ENCODE data around the gene TANGO6. TPM values are rescaled to one million over a fixed set of nuclear protein-coding genes. Genes with fewer than 3 reads are reported as not detected.
"Not testable (repeated sequence)": the region's sequence is repeated elsewhere in the genome, so short reads cannot be mapped to it uniquely, and the experiment has no call there.

Gene TANGO6
- total and polyA plus RNA-seq, 5 experiments from 2014 or later = 12.7 to 34.8 (median 16.1) TPM

GRCh38 chr16:68990172-68990845, 147.0 kb downstream of the TANGO6 start:
- DNase-seq, POLR2A ChIA-PET: not testable (repeated sequence)

GRCh38 chr16:68991075-68991474, 147.7 kb downstream of the TANGO6 start:
- Mint-ChIP-seq H3K9me3 (no peaks in the 10 kb centered on the region), H3K4me1 (peaks cover 0 to 3% (median 0%) of the 10 kb centered on the region in 4 donors), H3K36me3 (peaks cover 0 to 29% (median 11%) of the 10 kb centered on the region in 3 donors), H3K27ac (peak overlapping the region in 1 of 10 donors; percentile 9), H3K4me3 (no peak overlapping the region), H3K27me3 (no peaks in the 10 kb centered on the region)
- ATAC-seq (no peak), DNase-seq (no peak)
- POLR2A ChIA-PET = no interaction called here

More at GRCh38 chr16:68990172-68990845, 147.0 kb downstream of the TANGO6 start:
- Mint-ChIP-seq H3K36me3 (peaks cover 0 to 35% (median 11%) of the 10 kb centered on the region in 3 donors), H3K27ac (peak overlapping the region in 1 of 10 donors; percentile 9)
- ATAC-seq, H3K9me3 Mint-ChIP-seq, H3K4me3 Mint-ChIP-seq, H3K4me1 Mint-ChIP-seq, H3K27me3 Mint-ChIP-seq: not testable (repeated sequence)

DNA sequence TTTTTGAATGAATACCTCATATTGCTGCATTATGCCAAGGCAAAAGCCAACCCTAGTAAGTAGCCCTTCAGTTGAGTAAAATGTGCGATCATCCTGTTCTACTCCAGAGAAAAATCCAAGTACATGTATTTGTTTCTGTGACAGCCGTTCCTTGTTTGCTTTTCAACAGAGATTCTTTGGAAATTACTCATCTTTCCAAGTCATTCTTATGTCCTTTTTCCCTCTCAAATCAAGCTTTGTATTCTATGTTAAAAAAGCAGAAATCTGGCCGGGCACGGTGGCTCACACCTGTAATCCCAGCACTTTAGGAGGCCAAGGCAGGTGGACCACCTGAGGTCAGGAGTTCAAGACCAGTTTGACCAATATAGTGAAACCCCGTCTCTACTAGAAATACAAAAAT, 149.2 kb downstream of the TANGO6 start:
- Mint-ChIP-seq H3K4me1 (peaks cover 0 to 3% (median 0%) of the 10 kb centered on the region in 4 donors), H3K9me3 (no peaks in the 10 kb centered on the region), H3K27ac (no peak overlapping the region), H3K4me3 (no peak overlapping the region), H3K27me3 (no peaks in the 10 kb centered on the region), H3K36me3 (peaks cover 0 to 39% (median 15%) of the 10 kb centered on the region in 3 donors)
- ATAC-seq (no peak), DNase-seq (no peak)
- POLR2A ChIA-PET = interaction anchor here (0.6 kb wide), 2 partner anchors 55 to 523 kb away, joined by 4 to 5 read pairs; no protein-coding TSS in a partner anchor

DNA sequence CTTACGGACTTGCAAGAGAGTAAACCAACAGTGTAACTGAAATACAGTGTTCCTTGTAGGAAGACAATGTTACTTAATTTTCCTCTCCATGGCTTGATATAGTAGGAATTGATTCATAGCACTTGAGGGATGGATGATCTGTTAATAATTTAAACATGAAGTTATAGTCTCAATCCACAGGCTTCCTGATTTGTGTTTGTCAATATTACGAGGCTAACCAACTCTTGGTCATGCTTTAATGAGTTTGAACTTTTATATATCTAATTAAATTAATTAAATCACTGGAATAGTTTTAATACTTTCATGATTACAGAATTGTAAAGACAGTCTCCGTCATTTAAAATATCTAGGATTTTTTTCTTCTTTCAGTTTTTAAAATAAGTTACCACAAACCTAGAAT, 150.1 kb downstream of the TANGO6 start:
- H3K27me3 Mint-ChIP-seq = no peaks in the 10 kb centered on the region
- DNase-seq (no peak), ATAC-seq (no peak)
- H3K4me1 Mint-ChIP-seq = peaks cover 0 to 3% (median 0%) of the 10 kb centered on the region in 4 donors
- H3K4me3 Mint-ChIP-seq = no peak overlapping the region
- no peaks in the 10 kb centered on the region for H3K9me3 Mint-ChIP-seq
- H3K27ac Mint-ChIP-seq = no peak overlapping the region
- peaks cover 0 to 35% (median 11%) of the 10 kb centered on the region in 3 donors for H3K36me3 Mint-ChIP-seq
- POLR2A ChIA-PET = interaction anchor here (0.7 kb wide), 1 partner anchor 10 kb away, joined by 3 read pairs; no protein-coding TSS in a partner anchor

DNA sequence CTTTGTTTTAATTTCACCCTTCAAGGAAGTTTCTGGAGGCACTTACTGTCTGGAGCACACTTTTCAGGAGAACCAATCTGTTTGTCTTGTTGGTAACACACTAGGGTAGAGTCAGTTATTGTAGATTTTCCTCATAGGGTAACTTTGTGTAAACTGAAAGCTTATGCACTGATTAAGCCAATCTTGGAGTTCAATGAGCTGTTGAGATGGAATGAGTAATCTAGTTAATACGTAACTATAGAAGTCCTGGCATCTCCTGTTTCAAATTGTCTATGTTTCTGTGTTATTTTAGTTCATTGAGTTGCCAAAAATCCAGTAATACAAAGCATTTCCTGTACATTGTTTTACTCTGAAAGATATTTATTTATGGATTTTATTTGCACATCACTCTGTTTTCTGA, 150.6 kb downstream of the TANGO6 start:
- POLR2A ChIA-PET = interaction anchor here (0.7 kb wide), 1 partner anchor 10 kb away, joined by 3 read pairs; no protein-coding TSS in a partner anchor

GRCh38 chr16:68994324-68994723, 151.0 kb downstream of the TANGO6 start:
- H3K36me3 Mint-ChIP-seq = peaks cover 0 to 32% (median 14%) of the 10 kb centered on the region in 3 donors
- H3K27me3 Mint-ChIP-seq = no peaks in the 10 kb centered on the region
- H3K27ac Mint-ChIP-seq = no peak overlapping the region
- H3K4me3 Mint-ChIP-seq = no peak overlapping the region
- DNase-seq (no peak), ATAC-seq (no peak)
- H3K9me3 Mint-ChIP-seq = no peaks in the 10 kb centered on the region
- POLR2A ChIA-PET = interaction anchor here (0.7 kb wide), 1 partner anchor 11 kb away, joined by 3 read pairs; no protein-coding TSS in a partner anchor
- peaks cover 0 to 3% (median 0%) of the 10 kb centered on the region in 4 donors for H3K4me1 Mint-ChIP-seq

More for the DNA sequence above, 150.6 kb downstream of the TANGO6 start:
- Mint-ChIP-seq H3K4me1 (peaks cover 0 to 3% (median 0%) of the 10 kb centered on the region in 4 donors), H3K4me3 (no peak overlapping the region), H3K9me3 (no peaks in the 10 kb centered on the region), H3K27me3 (no peaks in the 10 kb centered on the region), H3K36me3 (peaks cover 0 to 35% (median 11%) of the 10 kb centered on the region in 3 donors), H3K27ac (no peak overlapping the region)
- no peak for DNase-seq
- ATAC-seq = no peak

- ATAC-seq = no peak
These were observed 151.7 kb downstream of the TANGO6 start for GRCh38 chr16:68995011-68995504.

DNA sequence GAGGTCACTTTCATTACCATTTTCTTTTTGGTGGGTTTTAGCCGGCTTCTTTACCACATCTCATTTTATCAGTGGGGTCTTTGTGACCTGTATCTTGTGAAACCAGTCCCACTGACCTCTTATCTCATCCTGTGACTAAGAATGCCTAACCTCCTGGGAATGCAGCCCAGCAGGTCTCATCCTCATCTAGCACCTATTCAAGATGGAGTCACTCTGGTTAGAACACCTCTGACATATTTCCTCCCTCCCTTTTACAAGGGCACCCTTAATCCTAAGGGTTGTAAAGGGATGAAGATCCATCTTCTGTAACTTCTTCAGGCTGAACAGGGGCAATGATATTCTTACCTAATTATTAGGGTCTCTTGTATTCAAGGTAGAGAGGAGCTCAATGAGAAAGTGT, 154.2 kb downstream of the TANGO6 start:
- Mint-ChIP-seq H3K27ac (no peak overlapping the region), H3K36me3 (peaks cover 9 to 34% (median 23%) of the 10 kb centered on the region in 3 donors), H3K27me3 (no peaks in the 10 kb centered on the region), H3K4me3 (no peak overlapping the region), H3K9me3 (peaks cover 0 to 10% (median 0%) of the 10 kb centered on the region in 9 donors), H3K4me1 (no peaks in the 10 kb centered on the region)
- ATAC-seq = no peak
- no peak for DNase-seq
- POLR2A ChIA-PET = no interaction called here

More at GRCh38 chr16:68995011-68995504, 151.7 kb downstream of the TANGO6 start:
- H3K27me3 Mint-ChIP-seq = no peaks in the 10 kb centered on the region
- no peak overlapping the region for H3K27ac Mint-ChIP-seq
- DNase-seq = no peak
- peaks cover 0 to 3% (median 0%) of the 10 kb centered on the region in 4 donors for H3K4me1 Mint-ChIP-seq
- H3K4me3 Mint-ChIP-seq = no peak overlapping the region
- H3K9me3 Mint-ChIP-seq = no peaks in the 10 kb centered on the region
- peaks cover 0 to 26% (median 12%) of the 10 kb centered on the region in 3 donors for H3K36me3 Mint-ChIP-seq
- POLR2A ChIA-PET = no interaction called here

DNA sequence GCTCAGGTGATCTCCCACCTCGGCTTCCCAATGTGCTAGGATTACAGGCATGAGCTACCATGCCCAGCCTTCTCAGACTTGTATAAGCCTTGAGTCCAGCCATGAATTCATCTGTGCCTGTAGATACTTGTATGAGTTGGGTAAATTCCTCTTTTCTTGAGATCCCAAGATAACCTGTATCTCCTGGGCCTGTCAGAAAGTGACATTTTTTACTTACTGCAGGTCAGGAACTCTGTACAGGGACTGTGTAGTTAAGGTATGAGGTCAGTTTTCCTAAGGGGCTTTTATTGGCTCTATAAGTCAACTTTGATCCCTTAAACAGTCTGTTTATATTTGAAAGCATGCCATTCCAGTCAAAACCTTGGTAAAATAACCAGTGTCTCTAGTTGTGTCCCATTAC, 155.8 kb downstream of the TANGO6 start:
- Mint-ChIP-seq H3K36me3 (peaks cover 14 to 46% (median 34%) of the 10 kb centered on the region in 3 donors), H3K9me3 (peaks cover 0 to 14% (median 3%) of the 10 kb centered on the region in 9 donors), H3K4me1 (no peaks in the 10 kb centered on the region), H3K27ac (no peak overlapping the region), H3K4me3 (no peak overlapping the region), H3K27me3 (no peaks in the 10 kb centered on the region)
- POLR2A ChIA-PET = no interaction called here
- no peak for ATAC-seq
- DNase-seq = no peak

GRCh38 chr16:69003500-69003899, 160.2 kb downstream of the TANGO6 start:
- Mint-ChIP-seq H3K27me3 (no peaks in the 10 kb centered on the region), H3K4me1 (no peaks in the 10 kb centered on the region), H3K9me3 (peaks cover 0 to 14% (median 3%) of the 10 kb centered on the region in 9 donors), H3K27ac (no peak overlapping the region), H3K4me3 (no peak overlapping the region), H3K36me3 (peaks cover 14 to 33% (median 33%) of the 10 kb centered on the region in 3 donors)
- no peak for ATAC-seq
- no peak for DNase-seq
- POLR2A ChIA-PET = no interaction called here

DNA sequence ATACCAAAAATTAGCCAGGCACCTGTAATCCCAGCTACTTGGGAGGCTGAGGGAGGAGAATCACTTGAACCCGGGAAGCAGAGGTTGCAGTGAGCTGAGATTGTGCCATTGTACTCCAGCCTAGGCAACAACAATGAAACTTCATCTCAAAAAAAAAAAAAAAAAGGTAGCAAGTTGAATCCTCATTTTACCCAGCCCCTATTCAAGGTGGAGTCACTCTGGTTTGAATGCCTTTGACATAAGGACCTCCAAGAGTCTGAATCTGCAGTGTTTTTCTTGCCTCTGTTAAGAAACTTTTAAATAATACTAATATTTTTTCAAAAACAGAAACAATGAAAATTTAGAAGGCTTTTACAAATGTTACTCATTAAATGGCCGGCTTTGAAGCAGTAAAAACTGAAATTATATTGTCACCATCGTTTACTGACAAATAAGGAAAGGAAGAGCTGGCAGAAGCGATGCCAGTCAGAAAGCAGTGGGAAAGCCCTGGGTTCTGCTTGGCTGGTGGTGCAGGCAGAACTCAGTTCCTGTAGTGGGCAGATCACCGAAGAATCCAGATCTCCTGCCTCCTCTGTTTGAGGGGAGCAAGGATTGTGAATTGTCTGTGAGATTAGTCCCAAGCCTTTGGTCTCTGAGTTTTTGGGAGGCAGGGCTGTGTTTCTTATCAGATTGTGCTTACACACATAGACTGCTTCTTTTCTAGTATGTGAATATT, 162.5 kb downstream of the TANGO6 start:
- Mint-ChIP-seq H3K27ac (no peak overlapping the region), H3K4me3 (no peak overlapping the region), H3K36me3 (peaks cover 14 to 43% (median 34%) of the 10 kb centered on the region in 3 donors), H3K27me3 (no peaks in the 10 kb centered on the region), H3K9me3 (peaks cover 0 to 14% (median 3%) of the 10 kb centered on the region in 9 donors), H3K4me1 (peaks cover 0 to 2% (median 0%) of the 10 kb centered on the region in 4 donors)
- ATAC-seq = no peak
- POLR2A ChIA-PET = no interaction called here
- no peak for DNase-seq

- no peaks in the 10 kb centered on the region for H3K9me3 Mint-ChIP-seq
- peaks cover 0 to 56% (median 19%) of the 10 kb centered on the region in 3 donors for H3K36me3 Mint-ChIP-seq
- peaks cover 0 to 2% (median 0%) of the 10 kb centered on the region in 4 donors for H3K4me1 Mint-ChIP-seq
- no peak overlapping the region for H3K27ac Mint-ChIP-seq
- no peaks in the 10 kb centered on the region for H3K27me3 Mint-ChIP-seq
- no peak overlapping the region for H3K4me3 Mint-ChIP-seq
- POLR2A ChIA-PET = no interaction called here
- DNase-seq = no peak
- no peak for ATAC-seq
These were observed 169.6 kb downstream of the TANGO6 start for GRCh38 chr16:69012906-69013305.

DNA sequence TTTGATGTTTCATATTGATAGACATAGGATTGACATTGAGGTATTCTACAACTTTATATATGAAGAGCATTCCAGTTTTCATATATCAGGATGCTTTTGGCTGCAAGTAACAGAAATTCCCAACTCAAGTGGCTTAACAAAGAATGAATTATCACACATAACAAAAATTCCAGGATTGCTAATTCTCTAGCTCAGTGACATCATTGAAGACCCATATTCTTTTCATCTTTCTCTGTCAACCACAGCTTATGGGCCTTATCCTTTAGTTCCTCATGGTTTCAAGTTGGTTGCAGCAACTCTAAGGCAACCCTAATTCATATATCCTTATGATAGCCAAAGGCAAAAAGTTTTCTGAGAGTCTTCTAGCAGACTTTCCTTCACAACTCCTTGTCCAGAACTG, 170.7 kb downstream of the TANGO6 start:
- H3K4me1 Mint-ChIP-seq = peaks cover 0 to 2% (median 0%) of the 10 kb centered on the region in 4 donors
- H3K27me3 Mint-ChIP-seq = no peaks in the 10 kb centered on the region
- ATAC-seq = no peak
- H3K36me3 Mint-ChIP-seq = peaks cover 0 to 50% (median 14%) of the 10 kb centered on the region in 3 donors
- no peak overlapping the region for H3K27ac Mint-ChIP-seq
- POLR2A ChIA-PET = no interaction called here
- no peaks in the 10 kb centered on the region for H3K9me3 Mint-ChIP-seq
- DNase-seq = no peak
- H3K4me3 Mint-ChIP-seq = peak overlapping the region in 1 of 10 donors; percentile 12

All from naive thymus-derived CD8-positive, alpha-beta T cell (primary cell).